Measurements from ENCODE around the gene CLIP2. TPM values are rescaled to one million over a fixed set of nuclear protein-coding genes. Genes with fewer than 3 reads are reported as not detected.
"Not testable (repeated sequence)": the region's sequence is repeated elsewhere in the genome, so short reads cannot be mapped to it uniquely, and the experiment has no call there.

CLIP2 gene
- total RNA-seq, 1 donor from 2014 or later, result 24.1 TPM

GRCh38 chr7:74345970-74346369 is 56.8 kb downstream of the CLIP2 start:
- Histone ChIP-seq H3K4me3 (no peak overlapping the region), H3K36me3 (peaks cover 7% of the 10 kb centered on the region), H3K9me3 (no peaks in the 10 kb centered on the region), H3K27me3 (ENCODE audit: low read depth) (no peaks in the 10 kb centered on the region), H3K4me1 (no peaks in the 10 kb centered on the region), H3K27ac (no peak overlapping the region)
- intact Hi-C loops (cut with DNase I), result no loop called here
- ATAC-seq, result no peak
- DNase-seq, result no peak
- TF ChIP-seq CTCF (IDR thresholded peaks at IDR 0.05), result no peak

- no peaks in the 10 kb centered on the region for H3K9me3 ChIP-seq
- no peaks in the 10 kb centered on the region for H3K4me1 ChIP-seq
- no peak overlapping the region for H3K27ac ChIP-seq
- no peaks in the 10 kb centered on the region for H3K27me3 ChIP-seq (ENCODE audit: low read depth)
- H3K36me3 ChIP-seq, result peaks cover 12% of the 10 kb centered on the region
- intact Hi-C loops (cut with DNase I), result no loop called here
- TF ChIP-seq CTCF (IDR thresholded peaks at IDR 0.05), result no peak
- no peak for DNase-seq
- no peak overlapping the region for H3K4me3 ChIP-seq
- ATAC-seq, result no peak
These were observed 60.4 kb downstream of the CLIP2 start for GRCh38 chr7:74349621-74350020.

- H3K27me3 ChIP-seq (ENCODE audit: low read depth), result no peaks in the 10 kb centered on the region
- ATAC-seq (no peak), DNase-seq (no peak)
- no peak overlapping the region for H3K27ac ChIP-seq
- peaks cover 14% of the 10 kb centered on the region for H3K36me3 ChIP-seq
- no peak overlapping the region for H3K4me3 ChIP-seq
- no peaks in the 10 kb centered on the region for H3K9me3 ChIP-seq
- H3K4me1 ChIP-seq, result no peaks in the 10 kb centered on the region
- TF ChIP-seq CTCF (IDR thresholded peaks at IDR 0.05), result no peak
- intact Hi-C loops (cut with DNase I), result no loop called here
These were observed 61.5 kb downstream of the CLIP2 start for GRCh38 chr7:74350751-74351150.

GRCh38 chr7:74351836-74352235 is 62.6 kb downstream of the CLIP2 start:
- intact Hi-C loops (cut with DNase I), result no loop called here
- no peak overlapping the region for H3K27ac ChIP-seq
- no peak for ATAC-seq
- H3K36me3 ChIP-seq, result peaks cover 20% of the 10 kb centered on the region
- peaks cover 5% of the 10 kb centered on the region for H3K9me3 ChIP-seq
- H3K27me3 ChIP-seq (ENCODE audit: low read depth), result no peaks in the 10 kb centered on the region
- H3K4me1 ChIP-seq, result no peaks in the 10 kb centered on the region
- TF ChIP-seq CTCF (IDR thresholded peaks at IDR 0.05), result no peak
- DNase-seq, result no peak
- H3K4me3 ChIP-seq, result no peak overlapping the region

- H3K4me3 ChIP-seq; H3K9me3 ChIP-seq; H3K4me1 ChIP-seq; H3K27me3 ChIP-seq (ENCODE audit: low read depth); DNase-seq; ATAC-seq; intact Hi-C loops (cut with DNase I); H3K27ac ChIP-seq: not testable (repeated sequence)
- H3K36me3 ChIP-seq, result peaks cover 25% of the 10 kb centered on the region
These were observed 63.4 kb downstream of the CLIP2 start for GRCh38 chr7:74352551-74353138.

- TF ChIP-seq CTCF (IDR thresholded peaks at IDR 0.05), result no peak
- no peak for DNase-seq
- intact Hi-C loops (cut with DNase I), result no loop called here
- no peak for ATAC-seq
- no peaks in the 10 kb centered on the region for H3K27me3 ChIP-seq (ENCODE audit: low read depth)
- H3K9me3 ChIP-seq, result peaks cover 7% of the 10 kb centered on the region
- no peaks in the 10 kb centered on the region for H3K4me1 ChIP-seq
- no peak overlapping the region for H3K4me3 ChIP-seq
- peaks cover 31% of the 10 kb centered on the region for H3K36me3 ChIP-seq
- H3K27ac ChIP-seq, result no peak overlapping the region
These were observed 64.8 kb downstream of the CLIP2 start for GRCh38 chr7:74354009-74354408.

All from lower lobe of right lung (tissue), 2 donors.